ENCODE data around the gene HOXC9.

Gene HOXC9

GRCh38 chr12:53976823-53977595, 23.0 kb upstream of the HOXC9 start:
- no peak for DNase-seq

- DNase-seq = no peak
Observed at GRCh38 chr12:53977596-53978445, 22.1 kb upstream of the HOXC9 start.

GRCh38 chr12:53978477-53979356, 21.2 kb upstream of the HOXC9 start:
- no peak for DNase-seq

GRCh38 chr12:53980104-53980801, 19.7 kb upstream of the HOXC9 start:
- no peak for DNase-seq

- DNase-seq = no peak
Observed at GRCh38 chr12:53980802-53981496, 19.0 kb upstream of the HOXC9 start.

- no peak for DNase-seq
Observed at GRCh38 chr12:53981634-53982565, 18.1 kb upstream of the HOXC9 start.

- no peak for DNase-seq
Observed at GRCh38 chr12:53982648-53983567, 17.1 kb upstream of the HOXC9 start.

GRCh38 chr12:53983568-53983949, 16.4 kb upstream of the HOXC9 start:
- DNase-seq = no peak

GRCh38 chr12:53983950-53984572, 15.9 kb upstream of the HOXC9 start:
- no peak for DNase-seq

- peak; percentile 59 for DNase-seq
Observed at GRCh38 chr12:53984901-53985691, 14.9 kb upstream of the HOXC9 start, which contains the start of gene HOXC10. TSS of gene HOXC10 (plus strand) at chr12:53985146. CDS start at chr12:53985260, 114 bp downstream.

GRCh38 chr12:53985692-53985993, 14.3 kb upstream of the HOXC9 start:
- no peak for DNase-seq

GRCh38 chr12:53985994-53986685, 13.8 kb upstream of the HOXC9 start:
- DNase-seq = no peak

GRCh38 chr12:53986686-53987483, 13.1 kb upstream of the HOXC9 start:
- no peak for DNase-seq

GRCh38 chr12:53987787-53988230, 12.2 kb upstream of the HOXC9 start:
- DNase-seq = no peak

- DNase-seq = no peak
Observed at GRCh38 chr12:53988541-53989226, 11.3 kb upstream of the HOXC9 start.

All from effector CD4-positive, alpha-beta T cell (primary cell).